ENCODE results near the gene EXO1.
"Not testable (repeated sequence)": the region's sequence is repeated elsewhere in the genome, so short reads cannot be mapped to it uniquely, and the experiment has no call there.

The EXO1 gene

DNA sequence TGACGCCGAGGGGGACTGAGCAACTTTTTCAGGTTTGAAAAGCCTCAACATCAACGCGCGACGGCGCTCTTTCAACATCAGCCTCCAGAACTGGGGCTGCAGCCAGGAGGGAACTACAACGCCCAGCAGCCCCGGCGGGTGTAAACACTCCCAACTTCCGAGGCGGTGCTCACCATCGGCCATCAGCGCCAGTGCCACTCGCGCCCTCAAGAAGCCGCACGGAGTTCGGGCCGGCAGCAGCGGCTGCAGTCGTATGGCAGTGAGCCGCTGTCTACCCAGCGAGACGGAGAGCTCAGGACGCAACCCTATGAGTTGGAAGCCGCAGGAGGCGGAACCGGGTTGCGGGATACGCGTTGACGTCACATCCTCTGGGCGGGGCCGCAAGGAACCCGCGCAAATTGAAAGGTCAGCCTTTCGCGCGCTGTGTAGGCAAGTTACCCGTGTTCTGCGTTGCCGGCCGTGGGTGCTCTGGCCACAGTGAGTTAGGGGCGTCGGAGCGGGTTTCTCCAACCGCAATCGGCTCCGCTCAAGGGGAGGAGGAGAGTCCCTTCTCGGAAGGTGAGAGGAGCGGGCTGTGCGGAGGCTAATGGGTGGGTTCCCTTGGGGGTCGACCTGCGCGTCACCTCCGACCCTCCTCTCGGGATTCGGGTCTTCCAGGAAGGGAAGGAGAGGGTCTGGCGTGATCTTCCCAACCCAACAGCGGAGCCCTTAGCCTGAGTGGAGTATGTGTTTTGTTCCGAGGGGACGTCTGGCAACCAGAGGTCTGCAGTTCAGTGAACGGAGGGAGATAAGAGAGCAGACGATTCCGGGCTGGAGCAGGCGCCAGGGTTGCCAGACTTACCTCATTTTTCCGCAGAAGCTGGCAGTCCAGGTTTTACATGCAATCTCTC, at the start of gene EXO1:
EXO1 (plus strand) TSS at position 409 of the 890 bp plus-strand sequence. CDS start 2,222 bp downstream, outside the sequence.
- DNase-seq: peak; percentile 100

DNA sequence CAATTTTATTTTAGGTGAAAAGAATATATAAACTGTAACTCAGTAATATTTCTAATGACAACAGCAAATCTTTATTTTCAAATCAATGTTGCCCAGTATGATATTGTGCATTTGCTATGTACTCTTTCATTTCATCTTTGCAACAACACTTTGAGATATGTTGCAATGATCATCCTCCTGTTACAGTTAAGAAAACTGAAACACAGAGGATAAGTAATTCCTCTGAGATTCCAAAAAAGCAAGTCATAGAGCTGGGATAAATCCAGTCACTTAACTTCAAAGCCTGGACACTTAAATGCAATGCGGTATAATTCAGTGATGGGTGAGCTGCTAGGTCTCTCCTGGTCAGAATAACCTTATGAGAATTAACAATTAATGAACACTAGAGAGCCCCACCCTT, 48.6 kb upstream of the EXO1 start:
- DNase-seq: no peak

DNA sequence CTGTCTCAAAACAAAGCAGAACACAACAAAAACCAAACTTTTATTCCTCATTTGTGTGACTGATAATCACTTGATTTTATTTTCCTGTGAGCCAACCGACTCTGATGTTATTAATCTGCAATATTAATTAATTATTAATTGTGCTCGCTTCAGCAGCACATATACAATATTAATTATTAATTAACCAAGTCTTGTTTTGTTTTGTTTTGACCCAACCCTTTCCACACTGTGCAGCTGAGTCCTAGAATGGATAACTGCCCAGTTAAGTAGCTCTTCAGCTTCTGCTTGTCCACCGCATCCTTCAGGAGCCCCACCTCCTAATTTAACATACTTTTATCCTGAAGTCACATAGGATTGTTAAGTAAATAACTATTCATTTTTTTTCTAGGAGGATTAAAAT, 47.4 kb upstream of the EXO1 start:
- DNase-seq: no peak

DNA sequence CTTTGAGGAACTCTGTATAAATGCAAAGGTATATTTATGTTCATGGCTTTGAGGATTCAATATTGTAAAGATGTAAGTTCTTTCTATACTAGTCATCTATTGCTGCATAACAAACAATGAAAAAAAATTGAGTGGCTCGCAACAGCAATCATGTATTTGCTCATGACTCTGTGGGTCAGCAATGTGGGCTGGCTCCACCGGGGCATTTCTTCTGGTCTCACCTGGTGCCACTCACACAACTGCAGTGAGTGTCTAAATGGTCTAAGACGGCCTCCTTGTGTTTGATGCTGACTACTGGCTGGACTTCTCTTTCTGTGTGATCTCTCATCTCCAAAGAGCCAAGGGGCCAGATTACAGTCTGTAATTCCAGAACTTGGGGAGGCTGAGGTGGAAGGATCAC, 45.1 kb upstream of the EXO1 start:
- DNase-seq: no peak

DNA sequence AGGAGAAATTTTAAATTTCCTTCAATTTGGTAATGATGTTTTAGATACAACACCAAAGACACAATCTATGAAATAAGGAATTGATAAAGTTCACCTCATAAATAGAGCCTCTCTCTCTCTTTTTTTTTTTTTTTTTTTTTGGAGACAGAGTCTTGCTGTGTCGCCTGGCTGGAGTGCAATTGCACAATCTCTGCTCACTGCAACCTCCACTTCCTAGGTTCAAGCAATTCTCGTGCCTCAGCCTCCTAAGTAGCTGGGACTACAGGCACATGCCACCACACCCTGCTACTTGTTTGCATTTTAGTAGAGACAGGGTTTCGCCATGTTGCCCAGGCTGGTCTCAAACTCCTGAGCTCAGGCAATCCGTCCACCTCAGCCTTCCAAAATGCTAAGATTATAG, 43.3 kb upstream of the EXO1 start:
- not testable (repeated sequence) for DNase-seq

DNA sequence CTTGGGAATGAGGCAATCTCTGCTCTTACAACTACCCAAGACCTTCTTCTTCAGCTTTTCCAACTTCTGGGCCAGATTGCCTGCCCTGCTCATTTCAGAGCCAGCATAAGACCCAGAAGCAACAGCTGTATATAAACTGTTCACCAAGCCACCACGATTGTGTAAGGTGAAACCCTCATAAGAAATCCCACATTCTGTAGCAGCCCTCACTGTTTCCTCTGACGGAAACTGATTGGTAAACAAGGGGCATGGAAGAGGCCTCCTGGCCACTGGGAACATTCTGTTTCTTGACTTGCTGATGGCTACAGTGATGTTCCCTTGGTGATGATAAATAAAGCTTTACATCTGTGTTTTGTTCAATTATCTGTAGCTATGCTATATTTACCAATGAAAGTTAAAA, 39.7 kb upstream of the EXO1 start:
- DNase-seq: no peak

DNA sequence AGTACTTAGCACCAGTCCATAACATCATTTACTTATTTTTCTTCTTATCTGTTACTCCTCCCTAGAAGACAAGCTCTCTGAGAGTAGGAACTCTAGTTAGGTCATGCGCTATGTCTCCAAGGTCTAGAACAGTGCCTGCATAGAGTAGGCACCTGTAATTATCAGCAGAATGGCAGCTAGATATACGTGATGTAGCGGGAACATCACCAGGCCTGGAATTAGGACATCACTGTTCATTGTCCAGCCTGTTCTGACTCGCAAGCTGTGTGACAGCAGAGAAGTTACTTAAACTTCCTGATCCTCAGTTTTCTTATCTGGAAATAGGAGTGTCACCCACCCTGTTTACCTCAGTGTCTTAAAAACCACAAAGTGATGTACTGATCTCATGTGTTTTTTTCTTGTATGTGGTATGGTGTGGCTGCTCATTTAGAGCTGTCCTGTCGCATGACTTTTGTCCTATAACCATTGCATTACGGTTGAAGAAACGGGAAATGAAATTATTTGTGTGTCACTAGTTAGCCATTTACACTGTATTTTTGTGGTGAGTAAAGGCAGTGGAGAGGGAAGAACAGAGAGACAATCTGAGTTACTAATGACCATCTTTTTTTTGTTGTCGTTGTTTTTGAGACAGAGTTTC, 37.1 kb upstream of the EXO1 start:
- no peak for DNase-seq

DNA sequence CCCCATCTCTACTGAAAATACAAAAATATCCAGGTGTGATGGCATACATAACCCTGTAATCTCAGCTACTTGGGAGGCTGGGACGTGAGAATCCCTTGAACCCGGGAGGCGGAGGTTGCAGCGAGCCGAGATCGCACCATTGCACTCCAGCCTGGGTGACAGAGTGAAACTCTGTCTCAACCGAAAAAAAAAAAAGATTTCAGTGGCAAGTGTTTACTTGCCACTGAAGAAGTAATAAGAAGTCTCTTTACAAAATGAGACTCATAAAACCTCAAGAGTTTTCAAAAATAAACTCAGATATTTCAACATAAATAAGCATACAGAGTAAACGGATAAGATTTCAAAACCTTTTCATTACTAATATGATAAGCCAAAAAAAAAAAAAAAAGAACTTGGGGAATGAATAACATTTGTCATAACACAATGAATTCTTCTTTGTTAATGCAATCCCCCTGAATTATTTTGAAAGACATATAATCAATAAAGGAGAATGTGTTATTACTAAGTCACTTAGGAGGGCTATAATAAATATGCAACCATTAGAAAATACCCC, 34.2 kb upstream of the EXO1 start:
- DNase-seq: no peak

DNA sequence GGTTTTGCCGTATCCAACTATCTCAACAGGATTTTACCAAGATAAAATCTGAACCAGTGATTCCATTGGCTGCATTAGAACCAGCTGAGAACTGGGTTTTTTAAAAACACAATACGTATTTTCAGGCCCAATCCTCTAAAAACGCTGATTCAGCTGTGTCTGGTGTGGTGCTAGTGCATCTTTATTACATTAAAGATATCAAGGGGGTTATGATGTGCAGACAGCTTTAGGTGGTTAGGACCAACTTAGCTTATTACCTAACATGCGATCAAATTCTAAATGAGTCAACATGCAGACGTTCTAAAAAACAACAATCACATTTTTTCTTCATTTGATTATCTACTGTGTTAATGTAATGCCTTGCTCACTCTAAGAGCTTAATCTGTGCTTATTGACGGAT, 32.0 kb upstream of the EXO1 start:
- no peak for DNase-seq

DNA sequence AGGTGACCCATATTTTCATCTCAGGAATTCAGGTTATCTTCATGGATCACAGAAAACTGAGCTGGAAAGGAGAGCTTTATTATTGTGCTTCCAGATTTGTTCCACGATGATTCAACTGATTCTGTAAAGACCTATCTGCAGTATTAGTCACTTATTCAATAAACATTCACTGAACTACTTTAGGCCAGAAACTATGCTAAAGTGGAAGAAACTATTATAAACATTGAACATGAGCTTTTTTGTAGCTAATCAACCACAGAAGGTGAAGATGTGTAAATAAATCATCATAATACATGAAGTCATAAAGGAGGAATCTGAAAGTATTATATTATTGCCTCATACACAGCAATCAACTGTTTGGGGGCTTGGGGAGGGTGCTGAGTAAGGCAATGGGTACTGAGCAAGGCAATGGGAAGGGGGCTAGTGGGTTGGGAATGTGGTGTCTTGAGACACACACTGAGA, 30.6 kb upstream of the EXO1 start:
- no peak for DNase-seq

DNA sequence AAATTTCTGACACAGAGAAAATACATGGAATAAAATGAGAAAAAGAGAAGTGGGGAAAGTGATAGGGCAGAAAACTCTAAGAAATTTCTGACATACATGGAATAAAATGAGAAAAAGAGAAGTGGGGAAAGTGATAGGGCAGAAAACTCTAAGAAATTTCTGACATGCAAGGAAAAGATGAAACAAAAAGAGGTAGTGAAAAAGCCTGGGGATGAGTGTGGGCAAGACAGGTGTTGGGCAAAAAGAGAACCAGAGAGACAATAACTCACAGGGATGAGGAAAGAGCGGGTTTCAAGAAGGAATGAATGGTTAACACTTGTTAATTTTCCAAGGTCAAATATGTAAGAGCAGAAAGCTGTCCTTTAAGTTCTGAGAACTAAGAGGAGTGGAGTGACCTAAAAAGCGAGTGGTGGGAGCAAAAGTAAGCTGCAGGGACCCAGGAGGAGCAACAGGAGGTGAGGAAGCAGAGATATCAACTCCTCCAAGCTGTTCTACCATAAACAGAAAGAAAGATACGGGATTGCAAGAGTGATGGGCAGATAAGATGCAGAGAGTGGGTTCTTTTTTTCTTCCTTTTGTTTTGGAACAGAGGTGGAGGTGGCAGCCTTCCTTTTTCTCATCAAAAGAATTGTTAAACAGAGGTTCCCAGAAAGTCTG, 29.9 kb upstream of the EXO1 start:
- DNase-seq: no peak

DNA sequence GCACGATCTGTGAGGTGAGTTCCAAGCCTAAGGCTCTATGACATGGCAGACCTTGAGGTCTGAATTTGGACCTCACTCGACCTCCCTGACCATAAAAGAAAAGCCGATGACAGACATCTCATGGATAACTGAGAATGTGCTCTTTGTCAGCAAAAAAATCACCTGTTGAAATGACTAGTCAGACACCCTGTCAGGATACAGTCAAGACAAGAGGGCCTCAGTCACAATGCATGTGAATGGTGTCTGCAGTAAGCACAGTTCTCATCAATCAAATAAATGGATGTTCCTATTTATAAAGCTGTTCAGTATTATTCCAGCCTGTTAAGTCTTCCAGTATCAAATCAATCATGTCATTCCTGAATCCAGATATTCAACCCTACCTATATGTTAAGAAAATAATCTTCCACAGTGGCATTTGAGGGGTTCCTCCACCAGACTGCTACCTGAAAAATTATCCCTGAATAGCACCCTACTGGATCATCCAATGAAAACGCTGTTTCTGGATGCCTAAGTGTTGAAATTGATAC, 28.6 kb upstream of the EXO1 start:
- no peak for DNase-seq

DNA sequence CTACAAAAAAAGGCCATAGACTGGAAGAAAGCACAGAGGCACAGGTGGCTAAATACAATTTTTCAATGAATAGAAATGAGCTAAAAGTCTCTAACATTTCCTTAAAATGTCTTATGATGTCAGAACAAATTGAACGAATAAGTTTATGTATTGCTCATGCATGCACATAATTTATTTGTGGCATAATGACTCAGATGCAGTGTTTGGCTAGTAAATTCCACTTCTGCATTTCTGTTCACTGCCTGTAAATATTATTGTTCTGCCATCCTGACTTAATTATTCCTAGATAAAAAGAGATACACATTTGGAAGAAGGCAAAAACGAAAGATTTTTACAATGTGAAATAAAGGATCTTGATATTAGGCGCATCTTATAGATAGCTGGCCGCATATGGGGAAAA, 26.6 kb upstream of the EXO1 start:
- no peak for DNase-seq

DNA sequence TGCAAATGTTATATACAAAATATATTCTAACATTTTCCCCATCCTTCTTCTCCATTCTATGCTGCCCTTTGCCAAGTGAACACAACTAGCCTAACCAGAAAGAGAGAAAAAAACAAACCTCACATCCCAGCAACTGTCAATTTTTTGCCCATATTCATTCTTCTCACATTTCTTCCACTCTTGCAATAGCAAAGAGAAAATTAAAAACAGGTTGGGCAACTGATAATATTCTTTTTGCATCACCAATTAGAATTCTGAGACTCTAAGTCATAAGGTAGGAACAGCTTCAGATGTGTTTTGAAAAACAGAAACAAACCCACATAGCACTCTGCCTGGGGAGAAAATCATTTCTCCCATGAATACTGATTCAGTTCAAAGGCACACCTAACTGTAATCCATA, 25.2 kb upstream of the EXO1 start:
- no peak for DNase-seq

DNA sequence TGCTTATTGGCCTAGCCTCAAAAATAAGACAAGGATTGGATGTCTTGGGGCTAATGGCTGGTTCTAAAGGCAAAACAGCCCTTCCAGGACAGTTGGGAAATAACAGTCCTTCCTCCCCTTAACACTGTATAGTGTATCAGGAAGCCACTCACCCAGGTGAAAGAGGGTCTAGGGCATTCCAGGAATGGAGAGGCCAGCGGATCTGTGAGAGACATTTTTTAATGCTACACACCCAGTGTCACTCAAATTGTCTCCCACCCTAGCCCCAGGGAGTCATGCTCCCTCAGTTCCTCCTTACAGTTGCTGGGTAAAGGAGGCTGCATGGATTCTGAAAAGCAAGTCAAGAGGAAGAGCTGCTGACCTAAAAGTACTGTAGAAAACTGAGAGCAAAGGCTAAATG, 24.1 kb upstream of the EXO1 start:
- DNase-seq: no peak

DNA sequence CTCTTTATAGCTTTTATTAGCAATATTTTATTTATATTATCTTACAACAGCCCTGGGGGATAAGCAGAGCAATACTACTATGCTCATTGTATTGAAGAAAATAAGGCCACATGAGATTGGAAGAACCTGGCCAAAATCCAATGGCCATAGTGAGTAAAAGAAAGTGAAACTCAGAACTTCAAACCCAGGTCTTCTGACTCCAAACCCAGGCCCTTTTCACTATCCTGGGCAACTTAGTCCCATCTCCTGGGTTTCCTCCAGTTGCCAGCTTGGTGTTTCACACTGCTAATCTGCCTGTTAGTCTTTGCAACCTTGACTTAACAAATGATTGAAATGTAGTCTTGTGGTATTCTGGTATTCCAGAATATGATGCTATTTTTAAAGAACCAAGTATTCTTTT, 22.4 kb upstream of the EXO1 start:
- no peak for DNase-seq

DNA sequence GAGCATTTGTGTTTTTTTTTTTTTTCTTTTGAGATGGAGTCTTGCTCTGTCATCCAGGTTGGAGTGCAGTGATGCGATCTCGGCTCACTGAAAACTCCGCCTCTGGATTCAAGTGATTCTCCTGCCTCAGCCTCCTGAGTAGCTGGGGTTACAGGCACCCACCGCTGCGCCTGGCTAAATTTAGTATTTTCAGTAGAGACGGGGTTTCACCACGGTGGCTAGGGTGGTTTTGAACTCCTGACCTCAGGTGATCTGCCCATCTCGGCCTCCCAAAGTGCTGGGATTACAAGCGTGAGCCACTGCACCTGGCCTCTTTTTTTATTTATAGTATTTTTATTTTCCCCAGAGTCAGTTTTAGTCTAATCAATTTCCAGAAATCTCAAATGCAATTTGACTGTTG, 21.4 kb upstream of the EXO1 start:
- DNase-seq: not testable (repeated sequence)

DNA sequence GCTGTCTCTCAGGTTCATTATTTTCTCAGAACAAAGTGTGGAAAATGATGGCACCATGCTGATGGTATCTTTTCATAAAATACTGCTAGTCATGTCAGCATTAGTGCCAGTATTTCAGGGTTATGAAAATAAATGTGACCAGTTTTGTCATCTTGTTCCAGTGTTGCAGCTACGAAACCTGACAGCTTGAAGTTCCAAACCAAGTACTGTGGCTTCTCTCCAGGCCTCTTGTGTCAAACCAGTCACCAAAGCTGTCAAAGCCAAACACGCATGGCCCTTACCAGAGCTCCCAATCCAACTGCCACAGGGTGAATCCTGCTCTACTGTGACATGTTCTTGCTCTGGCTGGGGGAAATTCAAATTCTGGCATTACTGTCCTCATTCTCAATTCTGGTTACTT, 20.7 kb upstream of the EXO1 start:
- DNase-seq: no peak

DNA sequence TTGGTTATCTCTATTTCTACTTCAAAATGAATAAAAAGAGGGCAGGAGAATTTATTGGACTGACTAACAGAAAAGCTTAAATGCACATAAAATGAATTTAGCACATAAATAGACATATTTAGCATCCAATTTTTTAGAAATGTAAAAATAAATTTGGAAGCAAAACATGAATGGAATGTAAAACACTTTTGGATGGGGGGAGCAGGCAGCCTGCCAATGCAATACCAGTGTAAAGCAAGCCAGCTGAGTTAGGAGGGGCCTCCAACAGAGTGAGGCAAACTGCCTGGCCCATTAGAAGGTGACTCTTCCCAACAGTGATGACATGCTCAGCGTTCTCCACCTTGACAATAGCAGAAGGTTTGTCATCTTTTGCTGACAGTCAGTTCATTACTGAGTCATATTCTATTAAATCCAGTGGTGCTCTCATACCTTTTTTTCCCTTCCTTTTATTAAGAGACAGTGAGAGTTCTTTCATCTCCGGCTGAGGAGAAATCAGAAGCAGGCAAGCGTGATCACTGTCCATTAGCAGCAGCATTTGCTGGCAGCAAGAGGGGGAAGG, 19.5 kb upstream of the EXO1 start:
- peak; percentile 77 for DNase-seq

DNA sequence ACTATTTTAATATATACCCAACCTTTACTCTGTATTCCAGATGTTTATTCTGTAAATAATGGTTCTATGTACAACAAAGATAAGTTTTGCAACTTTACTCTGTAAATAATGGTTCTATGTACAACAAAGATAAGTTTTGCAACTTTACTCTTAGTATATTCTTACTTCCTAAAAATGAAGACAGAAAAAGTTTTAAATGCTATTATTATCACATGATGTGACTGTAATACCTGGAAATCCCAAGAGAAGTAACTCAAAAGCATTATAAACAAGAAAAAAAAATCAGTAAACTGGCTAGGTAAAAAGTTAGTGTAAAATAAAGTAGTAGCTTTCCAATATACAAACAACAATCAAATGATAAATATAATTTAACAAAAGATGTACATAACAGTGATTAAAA, 18.5 kb upstream of the EXO1 start:
- DNase-seq: no peak

DNA sequence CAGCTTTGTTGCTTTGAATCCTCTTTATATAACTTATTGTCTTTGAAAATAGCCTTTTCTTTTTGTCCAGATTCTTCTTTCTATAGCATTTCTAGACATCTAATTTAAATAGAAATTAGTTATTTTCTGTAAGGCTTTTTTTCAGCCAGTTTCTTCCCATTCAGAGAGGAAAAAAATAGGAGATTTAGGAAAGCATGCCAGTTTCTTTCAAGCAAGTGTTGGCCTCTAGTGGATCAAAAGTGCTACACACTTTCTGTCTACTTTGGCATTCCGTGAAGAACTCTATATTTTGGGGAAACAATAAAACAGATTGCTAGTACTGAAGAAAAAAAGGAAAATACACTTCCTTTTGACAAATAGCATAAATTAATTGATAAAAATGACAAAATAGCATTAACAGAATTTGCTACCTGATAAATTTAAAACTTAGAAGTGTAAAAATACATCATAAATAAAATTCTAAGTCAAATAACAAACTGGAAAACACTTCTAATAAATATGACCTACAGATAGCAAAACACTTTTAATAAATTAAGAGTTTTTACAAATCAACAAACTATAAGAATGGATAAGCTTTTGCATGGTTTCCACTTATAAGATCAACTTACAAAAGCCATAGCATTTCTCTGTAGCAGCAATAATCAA, 13.1 kb upstream of the EXO1 start:
- DNase-seq: peak; percentile 26

DNA sequence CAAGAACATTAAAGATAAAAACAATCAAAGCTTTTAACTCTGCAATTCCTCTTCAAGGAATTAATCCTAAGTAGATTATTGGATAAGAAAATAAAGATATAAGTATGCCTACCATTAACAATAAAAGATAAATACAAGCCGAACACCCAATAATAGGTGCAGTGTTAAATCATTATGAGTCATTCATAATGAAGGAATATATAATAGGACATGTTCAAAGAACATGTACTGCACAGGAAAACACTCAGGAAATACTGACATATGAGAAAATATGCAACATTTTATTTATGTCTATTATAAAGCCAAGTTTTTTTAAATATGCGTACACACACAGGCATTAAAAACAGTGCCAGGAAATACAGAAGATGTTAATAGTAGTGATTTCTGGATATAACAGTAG, 11.1 kb upstream of the EXO1 start:
- DNase-seq: no peak
